WTC11 (cell line): ENCODE measurements around the gene GRK1. TPM values are rescaled to one million over a fixed set of nuclear protein-coding genes. Genes with fewer than 3 reads are reported as not detected.

Experiments
- ATAC-seq: fragments of 200-7000 bp; cut with Tn5 transposase; 2 replicates; pipeline ENCODE4 v1.10.0; 2021; ENCODE audit warnings: mild to moderate bottlenecking, moderate library complexity
- CTCF ChIA-PET: fragments of 300-600 bp; sonication (Branson Sonifier 250); formaldehyde crosslinking; loops from one replicate; lab custom pipeline; 2021; ENCODE audit warnings: antibody characterized with exemption; lab: Charles Lee
- POLR2A ChIA-PET: fragments of 350-600 bp; sonication (Branson Sonifier 250); formaldehyde crosslinking; loops from one replicate; lab custom pipeline; 2021; ENCODE audit warnings: antibody characterized with exemption; lab: Charles Lee
- DNase-seq: peaks from one replicate; pipeline ENCODE4 v3.0.0; 2021; ENCODE audit warnings: low spot score
- H3K27ac Mint-ChIP-seq: 2 replicates; pipeline ENCODE4 v1.8.0; 2021; ENCODE audit warnings: mixed read lengths
- H3K27me3 Mint-ChIP-seq: 2 replicates; pipeline ENCODE4 v1.8.0; 2021; ENCODE audit warnings: low read depth, mild to moderate bottlenecking, moderate library complexity, mixed read lengths
- H3K36me3 Mint-ChIP-seq: 2 replicates; pipeline ENCODE4 v1.8.0; 2021; ENCODE audit warnings: mixed read lengths
- H3K4me1 Mint-ChIP-seq: 2 replicates; pipeline ENCODE4 v1.8.0; 2022; ENCODE audit warnings: mixed read lengths
- H3K4me3 Mint-ChIP-seq: 2 replicates; pipeline ENCODE4 v1.8.0; 2021; ENCODE audit warnings: mild to moderate bottlenecking, moderate library complexity, mixed read lengths
- H3K9me3 Mint-ChIP-seq: 2 replicates; pipeline ENCODE4 v1.8.0; 2021; ENCODE audit warnings: mixed read lengths
- MXD4 ChIP-seq: fragments of 250-450 bp; sonication (Bioruptor Pico); IDR thresholded peaks from 2 replicates; pipeline ENCODE4 v1.8.0; 2021; ENCODE audit warnings: mild to moderate bottlenecking, moderate library complexity, borderline replicate concordance
- ZNF232 ChIP-seq: sonication (generic); formaldehyde crosslinking; IDR thresholded peaks from 2 replicates; pipeline ENCODE4 v1.8.0; 2022; ENCODE audit warnings: mild to moderate bottlenecking, missing genetic modification reagents
- ZNF396 ChIP-seq: fragments of 250-450 bp; sonication (Bioruptor Pico); IDR thresholded peaks from 2 replicates; pipeline ENCODE4 v1.8.0; 2021; ENCODE audit warnings: mild to moderate bottlenecking, moderate library complexity, borderline replicate concordance
- ZNF423 ChIP-seq: fragments of 250-450 bp; sonication (Bioruptor Pico); IDR thresholded peaks from 2 replicates; pipeline ENCODE4 v2.1.2; 2022; ENCODE audit warnings: mild to moderate bottlenecking, moderate library complexity
- total RNA-seq: library from RNA; stranded (reverse); gene quantifications from 3 replicates; pipeline ENCODE4 v1.2.3, GENCODE V29; 2021
- TF ChIP-seq, protein P1 (sequence below): fragments of 250-450 bp; sonication (Bioruptor Pico); IDR thresholded peaks from 2 replicates; pipeline ENCODE4 v1.9.0; 2021; ENCODE audit warnings: mild to moderate bottlenecking, borderline replicate concordance
- TF ChIP-seq, protein P2 (sequence below): fragments of 250-450 bp; sonication (Bioruptor Pico); IDR thresholded peaks from 2 replicates; pipeline ENCODE4 v1.9.0; 2021; ENCODE audit warnings: mild to moderate bottlenecking
- TF ChIP-seq, protein P3 (sequence below): fragments of 250-450 bp; sonication (Bioruptor Pico); conservative IDR thresholded peaks from 2 replicates; pipeline ENCODE4 v1.9.0; 2021; ENCODE audit warnings: mild to moderate bottlenecking
- TF ChIP-seq, protein P4 (sequence below): sonication (generic); formaldehyde crosslinking; IDR thresholded peaks from 2 replicates; pipeline ENCODE4 v1.8.1; 2023; ENCODE audit warnings: mild to moderate bottlenecking, missing genetic modification reagents, borderline replicate concordance
- TF ChIP-seq, protein P5 (sequence below): sonication (generic); formaldehyde crosslinking; IDR thresholded peaks from 2 replicates; pipeline ENCODE4 v1.8.1; 2022; ENCODE audit warnings: mild to moderate bottlenecking, missing genetic modification reagents, moderate library complexity, borderline replicate concordance

Gene GRK1
- total RNA-seq, 1 experiment from 2014 or later = 0.17 TPM

DNA sequence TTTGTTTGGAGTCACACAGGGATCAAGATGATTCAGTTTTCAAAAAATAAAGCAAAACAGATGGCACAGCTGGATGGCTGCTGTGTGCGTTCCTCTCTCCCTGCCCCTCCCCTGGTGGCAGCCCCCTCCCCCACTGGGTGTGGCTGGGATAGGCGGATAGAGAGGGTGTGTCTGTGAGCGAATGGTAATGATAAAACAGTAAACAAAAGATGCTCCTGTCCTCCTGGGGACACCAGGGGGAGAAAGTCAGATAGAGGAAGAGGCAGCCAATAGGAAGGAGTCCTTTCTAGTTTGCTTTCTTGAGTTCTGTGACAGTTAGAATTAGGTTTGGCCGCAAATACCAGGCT, 98.5 kb downstream of the GRK1 start (continued):
- TF ChIP-seq, protein P1, sequence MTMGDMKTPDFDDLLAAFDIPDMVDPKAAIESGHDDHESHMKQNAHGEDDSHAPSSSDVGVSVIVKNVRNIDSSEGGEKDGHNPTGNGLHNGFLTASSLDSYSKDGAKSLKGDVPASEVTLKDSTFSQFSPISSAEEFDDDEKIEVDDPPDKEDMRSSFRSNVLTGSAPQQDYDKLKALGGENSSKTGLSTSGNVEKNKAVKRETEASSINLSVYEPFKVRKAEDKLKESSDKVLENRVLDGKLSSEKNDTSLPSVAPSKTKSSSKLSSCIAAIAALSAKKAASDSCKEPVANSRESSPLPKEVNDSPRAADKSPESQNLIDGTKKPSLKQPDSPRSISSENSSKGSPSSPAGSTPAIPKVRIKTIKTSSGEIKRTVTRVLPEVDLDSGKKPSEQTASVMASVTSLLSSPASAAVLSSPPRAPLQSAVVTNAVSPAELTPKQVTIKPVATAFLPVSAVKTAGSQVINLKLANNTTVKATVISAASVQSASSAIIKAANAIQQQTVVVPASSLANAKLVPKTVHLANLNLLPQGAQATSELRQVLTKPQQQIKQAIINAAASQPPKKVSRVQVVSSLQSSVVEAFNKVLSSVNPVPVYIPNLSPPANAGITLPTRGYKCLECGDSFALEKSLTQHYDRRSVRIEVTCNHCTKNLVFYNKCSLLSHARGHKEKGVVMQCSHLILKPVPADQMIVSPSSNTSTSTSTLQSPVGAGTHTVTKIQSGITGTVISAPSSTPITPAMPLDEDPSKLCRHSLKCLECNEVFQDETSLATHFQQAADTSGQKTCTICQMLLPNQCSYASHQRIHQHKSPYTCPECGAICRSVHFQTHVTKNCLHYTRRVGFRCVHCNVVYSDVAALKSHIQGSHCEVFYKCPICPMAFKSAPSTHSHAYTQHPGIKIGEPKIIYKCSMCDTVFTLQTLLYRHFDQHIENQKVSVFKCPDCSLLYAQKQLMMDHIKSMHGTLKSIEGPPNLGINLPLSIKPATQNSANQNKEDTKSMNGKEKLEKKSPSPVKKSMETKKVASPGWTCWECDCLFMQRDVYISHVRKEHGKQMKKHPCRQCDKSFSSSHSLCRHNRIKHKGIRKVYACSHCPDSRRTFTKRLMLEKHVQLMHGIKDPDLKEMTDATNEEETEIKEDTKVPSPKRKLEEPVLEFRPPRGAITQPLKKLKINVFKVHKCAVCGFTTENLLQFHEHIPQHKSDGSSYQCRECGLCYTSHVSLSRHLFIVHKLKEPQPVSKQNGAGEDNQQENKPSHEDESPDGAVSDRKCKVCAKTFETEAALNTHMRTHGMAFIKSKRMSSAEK (CRISPR knock-in tag) = no peak

DNA sequence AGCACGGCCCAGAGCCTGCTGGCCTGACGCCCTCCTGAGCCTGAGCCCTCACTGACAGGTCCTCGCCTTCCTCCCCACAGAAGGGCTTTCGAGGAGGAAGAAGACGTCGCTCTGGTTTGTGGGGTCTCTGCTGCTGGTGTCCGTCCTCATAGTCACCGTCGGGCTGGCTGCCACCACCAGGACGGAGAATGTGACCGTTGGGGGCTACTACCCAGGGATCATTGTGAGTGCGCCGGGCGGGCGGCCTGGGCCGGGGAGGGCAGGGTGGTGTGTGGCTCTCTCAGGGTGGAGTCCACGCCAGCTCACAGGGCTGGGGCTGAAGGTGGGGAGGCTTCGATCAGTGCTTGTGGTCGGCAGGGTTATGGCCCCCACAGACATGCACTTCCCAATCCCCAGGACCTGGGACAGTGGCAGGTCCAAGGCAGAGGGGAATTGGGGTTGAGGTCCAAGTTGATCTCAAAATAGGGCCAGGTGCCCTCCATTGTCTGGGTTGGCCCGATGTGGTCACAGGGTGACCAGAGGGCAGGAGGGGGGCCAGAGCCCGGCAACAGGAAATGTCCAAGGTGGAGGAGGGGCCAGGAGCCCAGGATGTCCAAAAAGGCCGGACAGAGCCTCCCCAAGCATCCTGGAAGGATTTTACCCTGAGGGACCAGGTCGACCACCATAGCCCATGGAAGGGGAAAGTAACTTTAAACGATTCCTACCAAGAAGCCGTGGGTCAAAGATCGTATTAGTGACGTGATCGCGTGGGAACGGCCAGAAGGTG, 99.2 kb downstream of the GRK1 start:
- H3K9me3 Mint-ChIP-seq = no peaks in the 10 kb centered on the region
- H3K4me1 Mint-ChIP-seq = peaks cover 20% of the 10 kb centered on the region
- H3K27me3 Mint-ChIP-seq = peaks cover 5% of the 10 kb centered on the region
- DNase-seq (no peak), ATAC-seq (no peak; the same call in 1 of the 2 replicates)
- TF ChIP-seq, protein P2, sequence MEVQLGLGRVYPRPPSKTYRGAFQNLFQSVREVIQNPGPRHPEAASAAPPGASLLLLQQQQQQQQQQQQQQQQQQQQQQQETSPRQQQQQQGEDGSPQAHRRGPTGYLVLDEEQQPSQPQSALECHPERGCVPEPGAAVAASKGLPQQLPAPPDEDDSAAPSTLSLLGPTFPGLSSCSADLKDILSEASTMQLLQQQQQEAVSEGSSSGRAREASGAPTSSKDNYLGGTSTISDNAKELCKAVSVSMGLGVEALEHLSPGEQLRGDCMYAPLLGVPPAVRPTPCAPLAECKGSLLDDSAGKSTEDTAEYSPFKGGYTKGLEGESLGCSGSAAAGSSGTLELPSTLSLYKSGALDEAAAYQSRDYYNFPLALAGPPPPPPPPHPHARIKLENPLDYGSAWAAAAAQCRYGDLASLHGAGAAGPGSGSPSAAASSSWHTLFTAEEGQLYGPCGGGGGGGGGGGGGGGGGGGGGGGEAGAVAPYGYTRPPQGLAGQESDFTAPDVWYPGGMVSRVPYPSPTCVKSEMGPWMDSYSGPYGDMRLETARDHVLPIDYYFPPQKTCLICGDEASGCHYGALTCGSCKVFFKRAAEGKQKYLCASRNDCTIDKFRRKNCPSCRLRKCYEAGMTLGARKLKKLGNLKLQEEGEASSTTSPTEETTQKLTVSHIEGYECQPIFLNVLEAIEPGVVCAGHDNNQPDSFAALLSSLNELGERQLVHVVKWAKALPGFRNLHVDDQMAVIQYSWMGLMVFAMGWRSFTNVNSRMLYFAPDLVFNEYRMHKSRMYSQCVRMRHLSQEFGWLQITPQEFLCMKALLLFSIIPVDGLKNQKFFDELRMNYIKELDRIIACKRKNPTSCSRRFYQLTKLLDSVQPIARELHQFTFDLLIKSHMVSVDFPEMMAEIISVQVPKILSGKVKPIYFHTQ = no peak
- no peak for TF ChIP-seq ZNF423 (CRISPR knock-in tag)
- POLR2A ChIA-PET = no interaction called here
- no peaks in the 10 kb centered on the region for H3K36me3 Mint-ChIP-seq
- CTCF ChIA-PET = no interaction called here
- H3K4me3 Mint-ChIP-seq = no peak overlapping the region
- H3K27ac Mint-ChIP-seq = no peak overlapping the region

DNA sequence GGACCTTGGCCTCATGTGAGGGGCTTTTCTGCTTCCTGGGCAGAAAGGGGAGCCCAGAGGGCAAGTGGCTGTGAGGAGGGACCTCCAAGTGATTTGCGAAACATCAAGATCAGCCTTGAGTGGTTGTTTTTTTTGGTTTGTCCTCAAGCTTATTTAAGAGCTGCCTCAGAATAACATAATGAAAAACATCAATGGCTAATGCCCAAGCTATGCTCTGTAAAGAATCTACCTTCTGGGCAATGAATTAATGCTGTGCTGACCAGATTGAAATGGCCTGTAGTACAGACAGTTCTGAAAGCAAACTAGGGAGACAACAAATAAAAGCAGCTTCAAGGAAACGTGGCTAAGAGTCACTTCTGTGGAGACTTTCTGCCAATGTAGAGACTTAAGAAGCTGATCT, 100.3 kb downstream of the GRK1 start:
- Mint-ChIP-seq H3K9me3 (peaks cover 6% of the 10 kb centered on the region), H3K27me3 (no peaks in the 10 kb centered on the region), H3K36me3 (no peaks in the 10 kb centered on the region; the same call in 1 of the 2 replicates), H3K27ac (no peak overlapping the region), H3K4me1 (peaks cover 17% of the 10 kb centered on the region), H3K4me3 (no peak overlapping the region)
- no peak for ATAC-seq
- CTCF ChIA-PET = no interaction called here
- TF ChIP-seq ZNF423 (CRISPR knock-in tag) = no peak
- TF ChIP-seq MXD4 = no peak
- no peak for TF ChIP-seq ZNF396 (CRISPR knock-in tag)
- TF ChIP-seq, protein P3, sequence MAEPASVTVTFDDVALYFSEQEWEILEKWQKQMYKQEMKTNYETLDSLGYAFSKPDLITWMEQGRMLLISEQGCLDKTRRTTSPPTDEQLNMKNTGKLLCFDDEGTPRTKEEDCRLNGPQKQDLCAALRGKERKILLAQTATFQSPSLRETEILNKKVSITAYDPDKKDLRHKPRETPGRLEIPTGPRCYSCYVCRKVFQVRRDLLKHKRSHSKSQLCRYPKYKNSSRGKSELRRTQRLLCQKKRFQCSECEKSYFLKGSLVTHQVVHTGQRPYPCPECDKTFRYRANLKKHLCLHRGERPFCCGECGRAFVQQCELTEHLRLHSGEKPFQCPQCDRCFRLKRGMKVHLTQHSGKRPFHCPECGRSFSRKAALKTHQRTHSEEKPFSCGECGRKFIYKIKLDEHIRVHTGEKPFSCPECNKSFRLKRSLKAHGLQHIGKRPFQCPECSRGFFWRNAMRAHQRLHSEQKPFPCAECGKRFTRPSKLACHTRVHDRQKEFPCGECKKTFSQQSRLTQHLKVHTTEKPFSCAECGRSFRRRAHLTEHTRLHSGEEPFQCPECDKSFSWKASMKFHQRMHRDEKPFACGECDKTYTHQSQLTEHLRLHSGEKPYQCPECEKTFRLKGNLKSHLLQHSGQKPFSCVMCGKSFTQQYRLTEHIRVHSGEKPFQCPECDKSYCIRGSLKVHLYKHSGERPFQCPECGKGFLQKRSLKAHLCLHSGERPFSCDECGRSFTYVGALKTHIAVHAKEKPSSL = no peak
- TF ChIP-seq, protein P4, sequence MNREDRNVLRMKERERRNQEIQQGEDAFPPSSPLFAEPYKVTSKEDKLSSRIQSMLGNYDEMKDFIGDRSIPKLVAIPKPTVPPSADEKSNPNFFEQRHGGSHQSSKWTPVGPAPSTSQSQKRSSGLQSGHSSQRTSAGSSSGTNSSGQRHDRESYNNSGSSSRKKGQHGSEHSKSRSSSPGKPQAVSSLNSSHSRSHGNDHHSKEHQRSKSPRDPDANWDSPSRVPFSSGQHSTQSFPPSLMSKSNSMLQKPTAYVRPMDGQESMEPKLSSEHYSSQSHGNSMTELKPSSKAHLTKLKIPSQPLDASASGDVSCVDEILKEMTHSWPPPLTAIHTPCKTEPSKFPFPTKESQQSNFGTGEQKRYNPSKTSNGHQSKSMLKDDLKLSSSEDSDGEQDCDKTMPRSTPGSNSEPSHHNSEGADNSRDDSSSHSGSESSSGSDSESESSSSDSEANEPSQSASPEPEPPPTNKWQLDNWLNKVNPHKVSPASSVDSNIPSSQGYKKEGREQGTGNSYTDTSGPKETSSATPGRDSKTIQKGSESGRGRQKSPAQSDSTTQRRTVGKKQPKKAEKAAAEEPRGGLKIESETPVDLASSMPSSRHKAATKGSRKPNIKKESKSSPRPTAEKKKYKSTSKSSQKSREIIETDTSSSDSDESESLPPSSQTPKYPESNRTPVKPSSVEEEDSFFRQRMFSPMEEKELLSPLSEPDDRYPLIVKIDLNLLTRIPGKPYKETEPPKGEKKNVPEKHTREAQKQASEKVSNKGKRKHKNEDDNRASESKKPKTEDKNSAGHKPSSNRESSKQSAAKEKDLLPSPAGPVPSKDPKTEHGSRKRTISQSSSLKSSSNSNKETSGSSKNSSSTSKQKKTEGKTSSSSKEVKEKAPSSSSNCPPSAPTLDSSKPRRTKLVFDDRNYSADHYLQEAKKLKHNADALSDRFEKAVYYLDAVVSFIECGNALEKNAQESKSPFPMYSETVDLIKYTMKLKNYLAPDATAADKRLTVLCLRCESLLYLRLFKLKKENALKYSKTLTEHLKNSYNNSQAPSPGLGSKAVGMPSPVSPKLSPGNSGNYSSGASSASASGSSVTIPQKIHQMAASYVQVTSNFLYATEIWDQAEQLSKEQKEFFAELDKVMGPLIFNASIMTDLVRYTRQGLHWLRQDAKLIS (CRISPR knock-in tag) = no peak
- TF ChIP-seq, protein P5, sequence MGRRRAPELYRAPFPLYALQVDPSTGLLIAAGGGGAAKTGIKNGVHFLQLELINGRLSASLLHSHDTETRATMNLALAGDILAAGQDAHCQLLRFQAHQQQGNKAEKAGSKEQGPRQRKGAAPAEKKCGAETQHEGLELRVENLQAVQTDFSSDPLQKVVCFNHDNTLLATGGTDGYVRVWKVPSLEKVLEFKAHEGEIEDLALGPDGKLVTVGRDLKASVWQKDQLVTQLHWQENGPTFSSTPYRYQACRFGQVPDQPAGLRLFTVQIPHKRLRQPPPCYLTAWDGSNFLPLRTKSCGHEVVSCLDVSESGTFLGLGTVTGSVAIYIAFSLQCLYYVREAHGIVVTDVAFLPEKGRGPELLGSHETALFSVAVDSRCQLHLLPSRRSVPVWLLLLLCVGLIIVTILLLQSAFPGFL (CRISPR knock-in tag) = no peak
- no peak for TF ChIP-seq ZNF232 (CRISPR knock-in tag)
- POLR2A ChIA-PET = no interaction called here
- no peak for DNase-seq
